Gastroesophageal sphincter (tissue), 4 donors: ENCODE measurements around the gene CATSPERE. TPM values are rescaled to one million over a fixed set of nuclear protein-coding genes. Genes with fewer than 3 reads are reported as not detected.
A peak's percentile ranks its signal among the peaks of the same experiment; 100 is the strongest.
"Not testable (repeated sequence)": the region's sequence is repeated elsewhere in the genome, so short reads cannot be mapped to it uniquely, and the experiment has no call there.

ENCODE experiments used
- ATAC-seq: fragments of 150-250 bp; one replicate; pipeline ENCODE4 v1.9.1; 2016; ENCODE audit warnings: mild to moderate bottlenecking, moderate library complexity
- H3K27ac ChIP-seq, 4 donors: fragments of 200-600 bp; sonication (generic) in 3 of 4; 1 replicate in 3 of 4; 2 replicates in 1 of 4; pipeline ENCODE4 v1.5.1; 2016 to 2019
- H3K27me3 ChIP-seq: fragments of 200-600 bp; sonication (generic); one replicate; pipeline ENCODE4 v1.5.1; 2019
- H3K36me3 ChIP-seq, 2 donors: fragments of 200-600 bp; sonication (generic); one replicate each; pipeline ENCODE4 v1.5.1; 2019; ENCODE audit warnings: control low read depth in 1 of 2
- H3K4me1 ChIP-seq, 3 donors: fragments of 200-600 bp; sonication (generic); 1 replicate in 2 of 3; 2 replicates in 1 of 3; pipeline ENCODE4 v1.5.1; 2016 to 2019; ENCODE audit warnings: control low read depth in 2 of 3
- H3K4me3 ChIP-seq, 2 donors: fragments of 200-600 bp; sonication (generic); one replicate each; pipeline ENCODE4 v1.5.1; 2019; ENCODE audit warnings: mild to moderate bottlenecking in 1 of 2, moderate library complexity in 1 of 2
- H3K9me3 ChIP-seq, 3 donors: fragments of 200-600 bp; sonication (generic); one replicate each; pipeline ENCODE4 v1.5.1; 2017 to 2019; ENCODE audit warnings: control low read depth in 2 of 3
- EP300 ChIP-seq: sonication (generic); formaldehyde crosslinking; IDR thresholded peaks from one replicate; pipeline ENCODE4 v1.6.1; 2017; ENCODE audit warnings: antibody characterized with exemption, mild to moderate bottlenecking
- POLR2A ChIP-seq, 2 donors: fragments of 450-650 bp; IDR thresholded peaks; one replicate each; pipeline ENCODE4 v1.6.1; 2017; ENCODE audit warnings: antibody characterized with exemption in 2 of 2, mild to moderate bottlenecking in 2 of 2, moderate library complexity in 1 of 2
- POLR2AphosphoS5 ChIP-seq: sonication (generic); formaldehyde crosslinking; IDR thresholded peaks from one replicate; pipeline ENCODE4 v1.6.1; 2017; ENCODE audit warnings: antibody characterized with exemption
- WGBS, 2 donors: methylation state at CpG; one replicate each; pipeline ENCODE4 v1.1.5; 2018; ENCODE audit warnings: low coverage in 1 of 2; 5-methylcytosine and 5-hydroxymethylcytosine counted together
- total RNA-seq, 4 donors: library from RNA; depleted of rRNA; stranded (reverse); fragments of >200 nt; gene quantifications; one replicate each; pipeline ENCODE4 v1.1.0, GENCODE V29; 2016
- TF ChIP-seq, protein P1 (sequence below), 4 experiments: fragments of 200-600 bp in 2 of 4; fragments of 450-650 bp in 2 of 4; sonication (generic) in 1 of 4; IDR thresholded peaks; one replicate each; pipeline ENCODE4 v1.5.1; 2017 to 2019; ENCODE audit warnings: antibody characterized with exemption in 4 of 4, mild to moderate bottlenecking in 2 of 4, moderate library complexity in 2 of 4

Gene CATSPERE
- total RNA-seq, 4 donors from 2014 or later: 1.2 to 2.7 (median 2.3) TPM

DNA sequence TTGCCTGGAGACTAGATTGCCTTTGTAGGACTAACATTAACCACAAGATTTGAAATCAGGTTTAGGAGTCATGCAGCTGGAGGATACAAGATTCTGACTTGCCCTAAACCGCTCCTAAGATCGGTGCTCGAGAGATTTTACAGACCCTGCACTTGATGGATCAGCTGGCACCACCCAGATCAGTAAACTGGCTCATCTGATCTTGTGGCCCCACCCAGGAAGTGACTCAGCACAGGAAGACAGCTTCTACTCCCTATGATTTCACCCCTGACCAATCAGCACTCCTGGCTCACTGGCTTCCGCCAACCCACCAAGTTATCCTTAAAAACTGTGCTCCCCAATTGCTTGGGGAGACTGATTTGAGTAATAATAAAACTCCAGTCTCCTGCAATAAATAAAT, 876 bp upstream of the CATSPERE start:
- Histone ChIP-seq H3K27me3 (no peaks in the 10 kb centered on the region), H3K4me3 (no peak overlapping the region), H3K9me3 (no peaks in the 10 kb centered on the region), H3K36me3 (no peaks in the 10 kb centered on the region), H3K27ac (peak overlapping the region in 2 of 4 donors; percentile 90 to 93), H3K4me1 (peaks cover 0 to 9% (median 5%) of the 10 kb centered on the region in 3 donors)
- TF ChIP-seq EP300 (no peak), POLR2A (IDR thresholded peaks at IDR 0.05) (no peak), POLR2AphosphoS5 (no peak)
- TF ChIP-seq, protein P1, sequence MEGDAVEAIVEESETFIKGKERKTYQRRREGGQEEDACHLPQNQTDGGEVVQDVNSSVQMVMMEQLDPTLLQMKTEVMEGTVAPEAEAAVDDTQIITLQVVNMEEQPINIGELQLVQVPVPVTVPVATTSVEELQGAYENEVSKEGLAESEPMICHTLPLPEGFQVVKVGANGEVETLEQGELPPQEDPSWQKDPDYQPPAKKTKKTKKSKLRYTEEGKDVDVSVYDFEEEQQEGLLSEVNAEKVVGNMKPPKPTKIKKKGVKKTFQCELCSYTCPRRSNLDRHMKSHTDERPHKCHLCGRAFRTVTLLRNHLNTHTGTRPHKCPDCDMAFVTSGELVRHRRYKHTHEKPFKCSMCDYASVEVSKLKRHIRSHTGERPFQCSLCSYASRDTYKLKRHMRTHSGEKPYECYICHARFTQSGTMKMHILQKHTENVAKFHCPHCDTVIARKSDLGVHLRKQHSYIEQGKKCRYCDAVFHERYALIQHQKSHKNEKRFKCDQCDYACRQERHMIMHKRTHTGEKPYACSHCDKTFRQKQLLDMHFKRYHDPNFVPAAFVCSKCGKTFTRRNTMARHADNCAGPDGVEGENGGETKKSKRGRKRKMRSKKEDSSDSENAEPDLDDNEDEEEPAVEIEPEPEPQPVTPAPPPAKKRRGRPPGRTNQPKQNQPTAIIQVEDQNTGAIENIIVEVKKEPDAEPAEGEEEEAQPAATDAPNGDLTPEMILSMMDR (IDR thresholded peaks at IDR 0.05): no peak
- WGBS, 2 donors: 83 to 92% methylated on average over 1 to 2 of the region's 4 CpGs
- ATAC-seq: no peak

GRCh38 chr1:244466724-244467123, 5.7 kb downstream of the CATSPERE start:
- H3K36me3 ChIP-seq: no peaks in the 10 kb centered on the region
- no peak for ATAC-seq
- WGBS, 2 donors: 79 to 83% methylated on average over 1 to 2 of the region's 2 CpGs
- no peaks in the 10 kb centered on the region for H3K4me1 ChIP-seq
- H3K27ac ChIP-seq: no peak overlapping the region
- H3K4me3 ChIP-seq: no peak overlapping the region
- H3K27me3 ChIP-seq: no peaks in the 10 kb centered on the region
- no peaks in the 10 kb centered on the region for H3K9me3 ChIP-seq
- TF ChIP-seq POLR2AphosphoS5: no peak

- no peaks in the 10 kb centered on the region for H3K27me3 ChIP-seq
- TF ChIP-seq EP300: no peak
- TF ChIP-seq POLR2A (IDR thresholded peaks at IDR 0.05): no peak
- TF ChIP-seq, protein P1 (IDR thresholded peaks at IDR 0.05): no peak
- TF ChIP-seq POLR2AphosphoS5: no peak
- no peak for ATAC-seq
- no peaks in the 10 kb centered on the region for H3K9me3 ChIP-seq
- H3K27ac ChIP-seq: no peak overlapping the region
- H3K4me3 ChIP-seq: no peak overlapping the region
- WGBS, 2 donors: 84 to 93% methylated on average over 3 to 6 of the region's 6 CpGs
- H3K4me1 ChIP-seq: no peaks in the 10 kb centered on the region
- no peaks in the 10 kb centered on the region for H3K36me3 ChIP-seq
Measured at GRCh38 chr1:244473059-244473605, 12.1 kb downstream of the CATSPERE start.

DNA sequence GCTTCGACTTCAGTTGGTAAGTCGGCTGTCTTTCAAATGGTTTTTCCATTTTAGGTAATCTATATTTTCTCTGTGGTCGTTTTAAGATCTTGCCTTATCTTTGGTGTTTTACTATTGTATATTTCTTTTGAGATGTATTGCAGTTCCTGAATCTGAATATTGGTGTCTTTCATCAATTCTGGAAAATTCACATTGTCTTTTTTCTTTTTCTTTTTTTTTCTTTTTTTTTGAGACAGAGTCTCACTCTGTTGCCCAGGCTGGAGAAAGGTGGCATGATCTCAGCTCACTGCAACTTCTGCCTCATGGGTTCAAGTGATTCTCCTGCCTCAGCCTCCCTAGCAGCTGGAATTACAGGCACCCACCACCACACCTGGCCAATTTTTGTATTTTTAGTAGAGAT, 23.9 kb downstream of the CATSPERE start:
- H3K36me3 ChIP-seq: peaks cover 0 to 27% of the 10 kb centered on the region in 2 donors
- WGBS, 2 donors: 76 to 91% methylated on average over 3 of the region's 3 CpGs
- not testable (repeated sequence) for H3K4me3 ChIP-seq, H3K27me3 ChIP-seq, H3K9me3 ChIP-seq, H3K4me1 ChIP-seq, H3K27ac ChIP-seq, ATAC-seq

- TF ChIP-seq EP300: no peak
- no peak for TF ChIP-seq POLR2AphosphoS5
- TF ChIP-seq POLR2A (IDR thresholded peaks at IDR 0.05): no peak
- TF ChIP-seq, protein P1 (IDR thresholded peaks at IDR 0.05): no peak
- no peak for ATAC-seq
- WGBS, 2 donors: 93 to 98% methylated on average over 2 of the region's 2 CpGs
Measured at GRCh38 chr1:244494653-244495052, 33.6 kb downstream of the CATSPERE start.

DNA sequence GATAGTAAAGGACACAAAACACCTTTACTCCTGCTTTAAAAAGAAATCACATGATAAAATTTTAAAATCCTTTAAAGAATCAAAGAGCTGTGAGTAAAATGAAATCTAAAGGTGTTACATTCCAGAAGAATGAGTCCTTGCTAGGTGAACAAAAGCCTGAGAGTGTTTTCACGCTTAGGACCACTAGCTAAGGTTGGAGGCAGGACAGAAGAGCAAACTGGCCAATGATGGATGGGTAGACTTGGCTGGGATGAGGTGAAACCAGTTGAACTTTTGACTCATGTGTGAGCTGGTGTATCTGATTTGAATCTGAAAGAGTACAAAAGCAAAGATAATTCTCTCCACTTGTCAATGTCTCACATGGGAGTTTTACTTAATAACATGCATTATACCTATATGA, 35.1 kb downstream of the CATSPERE start:
- no peak for ATAC-seq
- H3K27me3 ChIP-seq: no peaks in the 10 kb centered on the region
- H3K9me3 ChIP-seq: peaks cover 0 to 6% (median 0%) of the 10 kb centered on the region in 3 donors
- no peak overlapping the region for H3K4me3 ChIP-seq
- no peaks in the 10 kb centered on the region for H3K4me1 ChIP-seq
- TF ChIP-seq EP300 (no peak), POLR2AphosphoS5 (no peak)
- no peak overlapping the region for H3K27ac ChIP-seq
- 33 to 73% methylated on average over 1 of the region's 1 CpG for WGBS, 2 donors
- no peaks in the 10 kb centered on the region for H3K36me3 ChIP-seq

More at GRCh38 chr1:244494653-244495052, 33.6 kb downstream of the CATSPERE start:
- Histone ChIP-seq H3K27me3 (no peaks in the 10 kb centered on the region), H3K27ac (no peak overlapping the region), H3K9me3 (no peaks in the 10 kb centered on the region), H3K4me1 (no peaks in the 10 kb centered on the region), H3K4me3 (no peak overlapping the region), H3K36me3 (no peaks in the 10 kb centered on the region)
